Panc1 (cell line): Measurements from ENCODE around the gene CLIP3. TPM values are rescaled to one million over a fixed set of nuclear protein-coding genes. Genes with fewer than 3 reads are reported as not detected.

Experiments
- ATAC-seq: fragments of 200-7000 bp; cut with Tn5 transposase; 2 replicates; pipeline ENCODE4 v1.9.1; 2020; ENCODE audit warnings: mild to moderate bottlenecking, moderate library complexity
- BruUV-seq: library from RNA; stranded (reverse); fragments of 400-500 nt; replicated peaks from 2 replicates; lab custom pipeline; 2021; lab: Mats Ljungman, UMichigan
- CTCF ChIA-PET: fragments of 300-600 bp; sonication (Branson Sonifier 250); formaldehyde crosslinking; loops from one replicate; lab custom pipeline; 2022; ENCODE audit warnings: antibody characterized with exemption; lab: Charles Lee
- POLR2A ChIA-PET: fragments of 300-600 bp; sonication (Branson Sonifier 250); formaldehyde crosslinking; loops from one replicate; lab custom pipeline; 2022; ENCODE audit warnings: antibody characterized with exemption; lab: Charles Lee
- DNase-seq: peaks from one replicate; pipeline ENCODE4 v3.0.0-alpha.2; 2010; ENCODE audit warnings: low read depth, low spot score
- H3K27ac ChIP-seq: 2 replicates; pipeline ENCODE4 v1.5.1; 2011; ENCODE audit warnings: mild to moderate bottlenecking, low read length, inconsistent platforms
- H3K27me3 ChIP-seq: fragments of 200-500 bp; sonication (Bioruptor generic); 2 replicates; pipeline ENCODE4 v1.6.0; 2014; ENCODE audit warnings: low read length, inconsistent platforms; ENCODE audit not compliant: control insufficient read depth, insufficient read depth
- H3K36me3 ChIP-seq: fragments of 200-500 bp; sonication (Bioruptor generic); 2 replicates; pipeline ENCODE4 v1.5.1; 2014; ENCODE audit warnings: inconsistent platforms, mild to moderate bottlenecking, low read length, moderate library complexity; ENCODE audit not compliant: control insufficient read depth, insufficient read depth
- H3K4me1 ChIP-seq: 2 replicates; pipeline ENCODE4 v1.5.1; 2011; ENCODE audit warnings: inconsistent platforms, mild to moderate bottlenecking, low read length, moderate library complexity; ENCODE audit not compliant: control insufficient read depth, insufficient read depth
- H3K4me3 ChIP-seq, 2 experiments: 2 replicates each; pipeline ENCODE4 v1.5.1; 2011 to 2012; ENCODE audit warnings: low read depth in 2 of 2, low read length in 2 of 2, mild to moderate bottlenecking in 2 of 2, inconsistent platforms in 1 of 2, moderate library complexity in 1 of 2
- H3K9me3 ChIP-seq: fragments of 200-500 bp; sonication (Bioruptor generic); 2 replicates; pipeline ENCODE4 v1.5.1; 2014; ENCODE audit warnings: low read depth, mild to moderate bottlenecking, inconsistent platforms, low read length, moderate library complexity; ENCODE audit not compliant: control insufficient read depth, insufficient read depth
- SIN3A ChIP-seq: IDR thresholded peaks from 2 replicates; pipeline ENCODE4 v1.6.1; 2012; ENCODE audit warnings: low read depth, mild to moderate bottlenecking, low read length, moderate library complexity, borderline replicate concordance; ENCODE audit not compliant: insufficient read depth
- TCF7L2 ChIP-seq: IDR thresholded peaks from 2 replicates; pipeline ENCODE4 v1.6.1; 2011; ENCODE audit warnings: mild to moderate bottlenecking, low read depth, low read length, inconsistent platforms
- in situ Hi-C: cut with HindIII; loops from 2 replicates; pipeline ENCODE4 v1.10.0; 2016; ENCODE audit warnings: low sequenced_read_pairs, low pct_unique_long_range_greater_than_20kb
- intact Hi-C: fragments of 100-400 bp; cut with micrococcal nuclease; formaldehyde crosslinking; loops from one replicate; pipeline ENCODE4 v1.10.0; 2022; ENCODE audit not compliant: unreplicated experiment
- total RNA-seq: library from RNA; stranded (reverse); gene quantifications from one replicate; pipeline ENCODE4 v1.2.1, GENCODE V29; 2021; ENCODE audit not compliant: unreplicated experiment
- TF ChIP-seq, protein P1 (sequence below), 2 experiments: IDR thresholded peaks; 2 replicates each; pipeline ENCODE4 v1.6.1; 2011 to 2012; ENCODE audit warnings: low read depth in 2 of 2, control low read depth in 1 of 2, low read length in 1 of 2, mild to moderate bottlenecking in 1 of 2, moderate library complexity in 1 of 2; ENCODE audit not compliant: insufficient read depth in 1 of 2
- TF ChIP-seq, protein P2 (sequence below): fragments of 450-650 bp; IDR thresholded peaks from 2 replicates; pipeline ENCODE4 v1.5.1; 2017; ENCODE audit warnings: mild to moderate bottlenecking

The CLIP3 gene
- total RNA-seq, 1 experiment from 2014 or later, result 4.7 TPM

DNA sequence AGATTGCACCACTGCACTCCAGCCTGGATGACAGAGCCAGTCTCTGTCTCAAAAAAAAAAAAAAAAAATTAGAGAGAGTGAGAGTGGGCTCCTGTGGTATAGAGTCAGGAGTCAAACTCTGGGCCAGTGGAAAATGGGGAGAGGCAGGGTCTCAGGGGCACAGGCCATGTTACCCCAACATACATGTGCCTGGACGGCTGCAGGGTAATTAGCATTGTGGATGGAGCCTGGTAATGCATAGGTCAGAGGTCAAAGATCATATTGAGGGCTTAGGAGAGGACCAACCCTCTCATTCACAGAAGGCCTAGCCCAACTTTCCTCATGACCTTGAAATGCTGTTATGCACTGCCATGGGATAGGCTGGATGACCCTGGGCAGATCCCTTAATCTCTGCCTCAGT is 7.1 kb downstream of the CLIP3 start:
- DNase-seq (no peak), ATAC-seq (no peak)
- POLR2A ChIA-PET, result no interaction called here
- TF ChIP-seq, protein P1, sequence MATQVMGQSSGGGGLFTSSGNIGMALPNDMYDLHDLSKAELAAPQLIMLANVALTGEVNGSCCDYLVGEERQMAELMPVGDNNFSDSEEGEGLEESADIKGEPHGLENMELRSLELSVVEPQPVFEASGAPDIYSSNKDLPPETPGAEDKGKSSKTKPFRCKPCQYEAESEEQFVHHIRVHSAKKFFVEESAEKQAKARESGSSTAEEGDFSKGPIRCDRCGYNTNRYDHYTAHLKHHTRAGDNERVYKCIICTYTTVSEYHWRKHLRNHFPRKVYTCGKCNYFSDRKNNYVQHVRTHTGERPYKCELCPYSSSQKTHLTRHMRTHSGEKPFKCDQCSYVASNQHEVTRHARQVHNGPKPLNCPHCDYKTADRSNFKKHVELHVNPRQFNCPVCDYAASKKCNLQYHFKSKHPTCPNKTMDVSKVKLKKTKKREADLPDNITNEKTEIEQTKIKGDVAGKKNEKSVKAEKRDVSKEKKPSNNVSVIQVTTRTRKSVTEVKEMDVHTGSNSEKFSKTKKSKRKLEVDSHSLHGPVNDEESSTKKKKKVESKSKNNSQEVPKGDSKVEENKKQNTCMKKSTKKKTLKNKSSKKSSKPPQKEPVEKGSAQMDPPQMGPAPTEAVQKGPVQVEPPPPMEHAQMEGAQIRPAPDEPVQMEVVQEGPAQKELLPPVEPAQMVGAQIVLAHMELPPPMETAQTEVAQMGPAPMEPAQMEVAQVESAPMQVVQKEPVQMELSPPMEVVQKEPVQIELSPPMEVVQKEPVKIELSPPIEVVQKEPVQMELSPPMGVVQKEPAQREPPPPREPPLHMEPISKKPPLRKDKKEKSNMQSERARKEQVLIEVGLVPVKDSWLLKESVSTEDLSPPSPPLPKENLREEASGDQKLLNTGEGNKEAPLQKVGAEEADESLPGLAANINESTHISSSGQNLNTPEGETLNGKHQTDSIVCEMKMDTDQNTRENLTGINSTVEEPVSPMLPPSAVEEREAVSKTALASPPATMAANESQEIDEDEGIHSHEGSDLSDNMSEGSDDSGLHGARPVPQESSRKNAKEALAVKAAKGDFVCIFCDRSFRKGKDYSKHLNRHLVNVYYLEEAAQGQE (IDR thresholded peaks at IDR 0.05; ENCODE audit: insufficient read depth in 1 of 2, low read depth in 2 of 2, low read length in 1 of 2), result no peak
- no peak for TF ChIP-seq SIN3A
- H3K36me3 ChIP-seq, result no peaks in the 10 kb centered on the region
- intact Hi-C loops (no loop called here), in situ Hi-C loops (no loop called here)
- no peaks in the 10 kb centered on the region for H3K9me3 ChIP-seq
- no peak overlapping the region for H3K4me3 ChIP-seq
- CTCF ChIA-PET, result no interaction called here
- H3K4me1 ChIP-seq, result no peaks in the 10 kb centered on the region
- BruUV-seq, result no TSS peak
- H3K27me3 ChIP-seq, result no peaks in the 10 kb centered on the region
- no peak overlapping the region for H3K27ac ChIP-seq

DNA sequence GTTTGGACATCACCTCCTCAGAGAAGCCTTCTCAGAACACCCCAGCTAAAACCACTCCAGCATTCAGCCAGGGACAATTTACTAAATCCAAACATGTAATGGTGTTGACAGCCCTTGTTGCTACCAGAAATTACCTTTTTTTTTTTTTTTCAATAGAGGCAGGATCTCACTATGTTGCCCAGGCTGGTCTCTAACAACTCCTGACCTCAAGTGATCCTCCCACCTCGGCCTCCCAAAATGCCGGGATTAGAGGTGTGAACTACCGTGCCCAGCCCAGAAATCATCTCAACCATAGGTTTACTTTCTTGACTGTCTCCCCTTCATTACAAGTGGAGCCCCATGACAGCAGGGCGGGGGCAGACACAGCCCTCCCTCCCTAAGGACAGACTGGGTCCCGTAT is 9.2 kb downstream of the CLIP3 start:
- Histone ChIP-seq H3K9me3 (no peaks in the 10 kb centered on the region), H3K4me3 (no peak overlapping the region), H3K36me3 (no peaks in the 10 kb centered on the region), H3K27me3 (no peaks in the 10 kb centered on the region), H3K4me1 (no peaks in the 10 kb centered on the region), H3K27ac (no peak overlapping the region)
- in situ Hi-C loops (no loop called here), intact Hi-C loops (no loop called here)
- no TSS peak for BruUV-seq
- ChIA-PET POLR2A (no interaction called here), CTCF (no interaction called here)
- no peak for TF ChIP-seq TCF7L2
- TF ChIP-seq SIN3A, result no peak
- TF ChIP-seq, protein P1 (IDR thresholded peaks at IDR 0.05; ENCODE audit: insufficient read depth in 1 of 2, low read depth in 2 of 2, low read length in 1 of 2), result no peak
- DNase-seq, result no peak
- no peak for ATAC-seq

DNA sequence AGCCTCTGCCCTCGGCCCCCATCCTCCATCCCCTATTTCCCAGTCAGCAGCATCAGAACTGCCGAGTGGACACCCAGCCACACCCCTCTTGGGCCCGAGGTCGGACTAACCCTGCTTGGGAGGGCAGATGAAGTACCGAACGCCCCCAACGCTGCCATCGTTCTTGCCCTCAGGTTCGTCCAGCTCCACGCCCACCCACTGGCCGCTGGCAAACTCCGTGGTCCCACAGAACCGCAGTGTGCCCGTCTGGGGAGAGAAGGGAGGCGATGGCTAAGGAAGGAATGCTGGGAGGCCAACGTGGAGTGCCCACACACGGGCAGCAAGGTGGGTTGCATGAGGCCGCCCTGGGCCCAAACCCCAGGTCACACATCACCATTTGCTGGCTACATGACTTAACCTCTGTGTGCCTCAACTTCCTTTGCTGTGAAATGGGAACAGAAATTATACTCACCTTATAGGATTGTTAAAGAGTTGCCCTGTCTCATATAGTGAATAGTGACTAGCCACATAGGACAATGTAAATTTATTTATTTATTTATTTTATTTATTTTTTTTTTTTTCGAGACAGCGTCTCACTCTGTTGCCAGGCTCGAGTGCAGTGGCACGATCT is 13.5 kb downstream of the CLIP3 start:
- H3K4me3 ChIP-seq, result no peak overlapping the region
- no peak overlapping the region for H3K27ac ChIP-seq
- in situ Hi-C loops (no loop called here), intact Hi-C loops (no loop called here)
- TF ChIP-seq, protein P2, sequence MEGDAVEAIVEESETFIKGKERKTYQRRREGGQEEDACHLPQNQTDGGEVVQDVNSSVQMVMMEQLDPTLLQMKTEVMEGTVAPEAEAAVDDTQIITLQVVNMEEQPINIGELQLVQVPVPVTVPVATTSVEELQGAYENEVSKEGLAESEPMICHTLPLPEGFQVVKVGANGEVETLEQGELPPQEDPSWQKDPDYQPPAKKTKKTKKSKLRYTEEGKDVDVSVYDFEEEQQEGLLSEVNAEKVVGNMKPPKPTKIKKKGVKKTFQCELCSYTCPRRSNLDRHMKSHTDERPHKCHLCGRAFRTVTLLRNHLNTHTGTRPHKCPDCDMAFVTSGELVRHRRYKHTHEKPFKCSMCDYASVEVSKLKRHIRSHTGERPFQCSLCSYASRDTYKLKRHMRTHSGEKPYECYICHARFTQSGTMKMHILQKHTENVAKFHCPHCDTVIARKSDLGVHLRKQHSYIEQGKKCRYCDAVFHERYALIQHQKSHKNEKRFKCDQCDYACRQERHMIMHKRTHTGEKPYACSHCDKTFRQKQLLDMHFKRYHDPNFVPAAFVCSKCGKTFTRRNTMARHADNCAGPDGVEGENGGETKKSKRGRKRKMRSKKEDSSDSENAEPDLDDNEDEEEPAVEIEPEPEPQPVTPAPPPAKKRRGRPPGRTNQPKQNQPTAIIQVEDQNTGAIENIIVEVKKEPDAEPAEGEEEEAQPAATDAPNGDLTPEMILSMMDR, result no peak
- no peaks in the 10 kb centered on the region for H3K36me3 ChIP-seq
- peaks cover 9% of the 10 kb centered on the region for H3K4me1 ChIP-seq
- no peak for ATAC-seq
- H3K9me3 ChIP-seq, result no peaks in the 10 kb centered on the region
- CTCF ChIA-PET, result no interaction called here
- H3K27me3 ChIP-seq, result no peaks in the 10 kb centered on the region
- POLR2A ChIA-PET, result interaction anchor here (0.6 kb wide), 2 partner anchors 12 to 199 kb away, joined by 4 to 9 read pairs; no protein-coding TSS in a partner anchor
- no TSS peak for BruUV-seq
- DNase-seq, result no peak
